SK-N-MC (cell line): ENCODE data around the gene ABCA8.

Experiments used
- EZH2 ChIP-seq: fragments of 200-600 bp; sonication (generic); IDR thresholded peaks from one replicate; pipeline ENCODE4 v1.6.1; 2017; ENCODE audit warnings: antibody characterized with exemption
- FOXP2 ChIP-seq: optimal IDR thresholded peaks from 2 replicates; pipeline ENCODE3; 2011; ENCODE audit warnings: mild to moderate bottlenecking, moderate library complexity; ENCODE audit not compliant: insufficient read depth; ENCODE audit errors: extremely low read length, control extremely low read depth
- POLR2AphosphoS5 ChIP-seq: IDR thresholded peaks from 2 replicates; pipeline ENCODE4 v1.6.1; 2012; ENCODE audit warnings: mild to moderate bottlenecking, low read depth, low read length, borderline replicate concordance

GRCh38 chr17:68831170-68831569, 124.0 kb downstream of the ABCA8 start:
- TF ChIP-seq EZH2 (no peak), POLR2AphosphoS5 (no peak), FOXP2 (no peak)
